Left lobe of liver (tissue), 2 donors: ENCODE data around the gene VANGL2. TPM values are rescaled to one million over a fixed set of nuclear protein-coding genes. Genes with fewer than 3 reads are reported as not detected.
A peak's percentile ranks its signal among the peaks of the same experiment; 100 is the strongest.

Source experiments
- ATAC-seq: fragments of 200-7000 bp; cut with Tn5 transposase; one replicate; pipeline ENCODE4 v1.9.1; 2020; ENCODE audit warnings: mild to moderate bottlenecking, moderate library complexity
- DNase-seq: peaks from one replicate; pipeline ENCODE4 v3.0.0-alpha.2; 2020; ENCODE audit warnings: low spot score
- total RNA-seq: library from RNA; stranded (reverse); gene quantifications from one replicate; pipeline ENCODE4 v1.2.1, GENCODE V29; 2021
- donor health status: DM: no; HTN: no; CAD: no; lungs with moderate emphysema.
- donor health status: DM: no; HTN: yes; CAD: no.

The VANGL2 gene
- total RNA-seq, 1 donor from 2014 or later, result 0.20 TPM

GRCh38 chr1:160425847-160426246 is 25.5 kb downstream of the VANGL2 start:
- ATAC-seq, result no peak
- DNase-seq, result no peak

GRCh38 chr1:160427625-160428024 is 27.3 kb downstream of the VANGL2 start:
- no peak for DNase-seq
- no peak for ATAC-seq

GRCh38 chr1:160428053-160428452 is 27.7 kb downstream of the VANGL2 start:
- DNase-seq, result no peak
- ATAC-seq, result no peak

- ATAC-seq, result peak; percentile 93
- DNase-seq, result no peak
Observed at GRCh38 chr1:160428655-160429054, 28.3 kb downstream of the VANGL2 start.

- DNase-seq (no peak), ATAC-seq (no peak)
Observed at GRCh38 chr1:160429125-160429561, 28.8 kb downstream of the VANGL2 start.

- ATAC-seq (no peak), DNase-seq (no peak)
Observed at GRCh38 chr1:160429702-160430535, 29.6 kb downstream of the VANGL2 start.

GRCh38 chr1:160431006-160431405 is 30.6 kb downstream of the VANGL2 start:
- DNase-seq (no peak), ATAC-seq (no peak)

GRCh38 chr1:160431571-160431970 is 31.2 kb downstream of the VANGL2 start:
- DNase-seq (no peak), ATAC-seq (no peak)

- no peak for ATAC-seq
Observed at GRCh38 chr1:160432371-160432786, 32.0 kb downstream of the VANGL2 start.

GRCh38 chr1:160436966-160437365 is 36.6 kb downstream of the VANGL2 start:
- ATAC-seq, result no peak
- DNase-seq, result no peak

More at GRCh38 chr1:160432371-160432786, 32.0 kb downstream of the VANGL2 start:
- DNase-seq, result no peak

GRCh38 chr1:160437432-160438316 is 37.3 kb downstream of the VANGL2 start:
- DNase-seq, result no peak
- peak; percentile 96 for ATAC-seq

GRCh38 chr1:160438317-160438918 is 38.1 kb downstream of the VANGL2 start:
- ATAC-seq, result peak; percentile 57
- no peak for DNase-seq

GRCh38 chr1:160438935-160439334 is 38.6 kb downstream of the VANGL2 start:
- ATAC-seq (no peak), DNase-seq (no peak)

GRCh38 chr1:160439718-160440117 is 39.4 kb downstream of the VANGL2 start:
- ATAC-seq (no peak), DNase-seq (no peak)

- ATAC-seq (no peak), DNase-seq (no peak)
Observed at GRCh38 chr1:160446945-160447600, 46.7 kb downstream of the VANGL2 start.

GRCh38 chr1:160449494-160449893 is 49.1 kb downstream of the VANGL2 start:
- DNase-seq, result no peak
- ATAC-seq, result no peak

- DNase-seq (no peak), ATAC-seq (no peak)
Observed at GRCh38 chr1:160451119-160451858, 50.9 kb downstream of the VANGL2 start.

- DNase-seq (no peak), ATAC-seq (no peak)
Observed at GRCh38 chr1:160451859-160452232, 51.5 kb downstream of the VANGL2 start.

- ATAC-seq (no peak), DNase-seq (no peak)
Observed at GRCh38 chr1:160453443-160453842, 53.1 kb downstream of the VANGL2 start.
